ENCODE results near the gene BEX4.

- TF ChIP-seq CSDC2 (CRISPR knock-in tag; IDR thresholded peaks at IDR 0.05) (no peak), ZNF565 (CRISPR knock-in tag; conservative IDR thresholded peaks at IDR 0.05; ENCODE audit: low read depth) (no peak), ARNTL (CRISPR knock-in tag; IDR thresholded peaks at IDR 0.05; ENCODE audit: borderline replicate concordance, low read depth) (no peak), POU6F1 (CRISPR knock-in tag; IDR thresholded peaks at IDR 0.05; ENCODE audit: borderline replicate concordance, low read depth) (no peak), PATZ1 (CRISPR knock-in tag; IDR thresholded peaks at IDR 0.05; ENCODE audit: borderline replicate concordance) (no peak), TOX (CRISPR knock-in tag; IDR thresholded peaks at IDR 0.05; ENCODE audit: borderline replicate concordance) (no peak), GLIS3 (CRISPR knock-in tag; IDR thresholded peaks at IDR 0.05) (no peak), ZC3H10 (CRISPR knock-in tag; IDR thresholded peaks at IDR 0.05) (no peak), RARB (CRISPR knock-in tag; IDR thresholded peaks at IDR 0.05) (no peak)
Measured at GRCh38 chrX:103187953-103188475, 26.9 kb upstream of the BEX4 start.

All from SK-N-SH treated with all-trans-retinoic acid at 6 μM for 48 hours (cell line).